ENCODE measurements around the gene GPR62.

Gene GPR62

GRCh38 chr3:51938780-51939425 lies 16.3 kb upstream of the GPR62 start:
- DNase-seq, result no peak

GRCh38 chr3:51940648-51941462 lies 14.3 kb upstream of the GPR62 start:
- DNase-seq, result no peak

- no peak for DNase-seq
Observed at GRCh38 chr3:51941463-51941797, 13.8 kb upstream of the GPR62 start.

GRCh38 chr3:51941798-51942602 lies 13.2 kb upstream of the GPR62 start, which contains the start of the genes PARP3 and RRP9:
Gene PARP3, plus strand, starts transcription at chr3:51942363. Its CDS starts 993 bp downstream, at chr3:51943356.
Gene RRP9, minus strand, starts transcription at chr3:51941904. Its CDS starts 37 bp downstream, at chr3:51941867.
- peak; percentile 100 for DNase-seq

- DNase-seq, result peak; percentile 31 to 37
Observed at GRCh38 chr3:51942603-51943450, 12.4 kb upstream of the GPR62 start.

GRCh38 chr3:51943451-51944391 lies 11.5 kb upstream of the GPR62 start:
- DNase-seq, result no peak

GRCh38 chr3:51944451-51945021 lies 10.6 kb upstream of the GPR62 start:
- DNase-seq, result no peak

- DNase-seq, result no peak
Observed at GRCh38 chr3:51945031-51945840, 9.9 kb upstream of the GPR62 start.

GRCh38 chr3:51945926-51946705 lies 9.1 kb upstream of the GPR62 start:
- DNase-seq, result no peak

GRCh38 chr3:51946796-51947195 lies 8.4 kb upstream of the GPR62 start:
- DNase-seq, result no peak

GRCh38 chr3:51947215-51947900 lies 7.8 kb upstream of the GPR62 start:
- DNase-seq, result no peak

GRCh38 chr3:51948016-51948580 lies 7.1 kb upstream of the GPR62 start:
- no peak for DNase-seq

- DNase-seq, result no peak
Observed at GRCh38 chr3:51949121-51949520, 6.1 kb upstream of the GPR62 start.

- no peak for DNase-seq
Observed at GRCh38 chr3:51950899-51951298, 4.3 kb upstream of the GPR62 start.

- DNase-seq, result peak; percentile 78 to 80
Observed at GRCh38 chr3:51953445-51953844, 1.7 kb upstream of the GPR62 start.

GRCh38 chr3:51954105-51954504 lies 1.1 kb upstream of the GPR62 start:
- DNase-seq, result peak; percentile 82 to 86

GRCh38 chr3:51954713-51955112 lies 468 bp upstream of the GPR62 start:
- DNase-seq, result no peak

Measured in AML-193 (cell line).